H1 (cell line): ENCODE data around the gene DUSP2. TPM values are rescaled to one million over a fixed set of nuclear protein-coding genes. Genes with fewer than 3 reads are reported as not detected.
A peak's percentile ranks its signal among the peaks of the same experiment; 100 is the strongest.

Experiments used
- CTCF ChIA-PET: fragments of 300-600 bp; sonication (Branson Sonifier 250); formaldehyde crosslinking; loops from one replicate; lab custom pipeline; 2021; ENCODE audit not compliant: partially characterized antibody; lab: Charles Lee
- POLR2A ChIA-PET: fragments of 300-600 bp; sonication (Branson Sonifier 250); formaldehyde crosslinking; loops from one replicate; lab custom pipeline; 2021; ENCODE audit warnings: inconsistent platforms; ENCODE audit not compliant: partially characterized antibody; lab: Charles Lee
- DNase-seq, 2 experiments: peaks; one replicate each; pipeline versions ENCODE4 v3.0.0 to v3.0.0-alpha.2; 2010 to 2022; ENCODE audit warnings: low spot score in 2 of 2, low read depth in 1 of 2, mixed read lengths in 1 of 2
- FAIRE-seq: peaks from 2 replicates; lab custom pipeline; 2011; peaks lifted over from hg19 to GRCh38; lab: Jason Lieb, UNC
- H2AFZ ChIP-seq: 2 replicates; pipeline ENCODE4 v1.8.1; 2012; ENCODE audit warnings: low read length, inconsistent platforms
- H2AK5ac ChIP-seq: 2 replicates; pipeline ENCODE4 v1.6.1; 2013; ENCODE audit warnings: low read depth, low read length
- H2BK120ac ChIP-seq: replicated peaks from 2 replicates; pipeline ENCODE3; 2013; ENCODE audit warnings: low read depth, low read length, inconsistent platforms
- H2BK12ac ChIP-seq: 2 replicates; pipeline ENCODE4 v1.6.1; 2013; ENCODE audit warnings: low read depth, low read length
- H2BK15ac ChIP-seq: 2 replicates; pipeline ENCODE4 v1.6.1; 2013; ENCODE audit warnings: low read length
- H2BK20ac ChIP-seq: 2 replicates; pipeline ENCODE4 v1.6.1; 2013; ENCODE audit warnings: low read length
- H2BK5ac ChIP-seq: 2 replicates; pipeline ENCODE4 v1.6.1; 2013; ENCODE audit warnings: low read depth, low read length
- H3K14ac ChIP-seq: 2 replicates; pipeline ENCODE4 v1.6.1; 2013; ENCODE audit warnings: inconsistent platforms; ENCODE audit not compliant: insufficient read length
- H3K18ac ChIP-seq: 2 replicates; pipeline ENCODE4 v1.6.1; 2013; ENCODE audit warnings: low read length; ENCODE audit errors: extremely low read depth
- H3K23ac ChIP-seq: 2 replicates; pipeline ENCODE4 v1.6.1; 2013; ENCODE audit warnings: inconsistent platforms; ENCODE audit not compliant: insufficient read length
- H3K23me2 ChIP-seq: 2 replicates; pipeline ENCODE4 v1.6.1; 2013; ENCODE audit warnings: low read depth, low read length
- H3K27ac ChIP-seq: 2 replicates; pipeline ENCODE4 v1.6.1; 2011; ENCODE audit warnings: low read depth, low read length, inconsistent platforms
- H3K27me3 ChIP-seq, 4 experiments: replicated peaks in 1 of 4; 1 replicate in 1 of 4; 2 replicates in 3 of 4; pipeline versions ENCODE4 v1.6.1 to v1.8.1; 2011 to 2013; ENCODE audit warnings: low read length in 3 of 4, mild to moderate bottlenecking in 3 of 4, inconsistent platforms in 2 of 4, mixed read lengths in 2 of 4, moderate library complexity in 1 of 4; ENCODE audit not compliant: control insufficient read depth in 3 of 4, insufficient read depth in 3 of 4; ENCODE audit errors: extremely low read depth in 1 of 4
- H3K36me3 ChIP-seq, 4 experiments: 2 replicates each; pipeline versions ENCODE4 v1.6.1 to v1.8.1; 2011 to 2013; ENCODE audit warnings: mild to moderate bottlenecking in 4 of 4, low read length in 3 of 4, moderate library complexity in 2 of 4, control low read depth in 1 of 4, inconsistent platforms in 1 of 4; ENCODE audit not compliant: insufficient read depth in 4 of 4, control insufficient read depth in 2 of 4
- H3K4ac ChIP-seq: replicated peaks from 2 replicates; pipeline ENCODE3; 2013; ENCODE audit warnings: low read length, low read depth, mixed read lengths, inconsistent platforms; ENCODE audit not compliant: insufficient read length
- H3K4me1 ChIP-seq, 4 experiments: replicated peaks in 1 of 4; 1 replicate in 1 of 4; 2 replicates in 3 of 4; pipeline versions ENCODE4 v1.6.1 to v1.8.1; 2011 to 2013; ENCODE audit warnings: low read length in 3 of 4, inconsistent platforms in 2 of 4, mixed read lengths in 1 of 4; ENCODE audit not compliant: insufficient read depth in 4 of 4, control insufficient read depth in 3 of 4
- H3K4me2 ChIP-seq, 2 experiments: 2 replicates each; pipeline versions ENCODE4 v1.6.1 to v1.8.1; 2011 to 2013; ENCODE audit warnings: low read depth in 2 of 2, low read length in 2 of 2, control low read depth in 1 of 2, inconsistent platforms in 1 of 2, mild to moderate bottlenecking in 1 of 2; ENCODE audit not compliant: insufficient read depth in 1 of 2
- H3K4me3 ChIP-seq, 4 experiments: fragments of 200-600, 300-600 bp in 1 of 4; sonication (generic), shearing (Covaris generic), sonication (Bioruptor Twin) in 1 of 4; 2 replicates each; pipeline versions ENCODE4 v1.5.1 to v1.8.1; 2011 to 2016; ENCODE audit warnings: low read length in 4 of 4, low read depth in 3 of 4, control low read depth in 2 of 4, inconsistent platforms in 2 of 4, mild to moderate bottlenecking in 2 of 4, mixed read lengths in 1 of 4, moderate library complexity in 1 of 4; ENCODE audit not compliant: insufficient read depth in 2 of 4; ENCODE audit errors: extremely low read depth in 1 of 4
- H3K56ac ChIP-seq: replicated peaks from 2 replicates; pipeline ENCODE3; 2013; ENCODE audit warnings: low read depth, mild to moderate bottlenecking, mixed read lengths, low read length, inconsistent platforms; ENCODE audit not compliant: insufficient read length
- H3K79me1 ChIP-seq: 2 replicates; pipeline ENCODE4 v1.6.1; 2013; ENCODE audit warnings: low read depth, low read length, control low read depth
- H3K79me2 ChIP-seq, 2 experiments: 2 replicates each; pipeline versions ENCODE4 v1.6.1 to v1.8.1; 2012 to 2013; ENCODE audit warnings: low read length in 2 of 2, mild to moderate bottlenecking in 2 of 2, inconsistent platforms in 1 of 2; ENCODE audit not compliant: insufficient read depth in 2 of 2, control insufficient read depth in 1 of 2
- H3K9ac ChIP-seq, 4 experiments: replicated peaks in 1 of 4; 1 replicate in 1 of 4; 2 replicates in 3 of 4; pipeline versions ENCODE4 v1.6.1 to v1.8.1; 2011 to 2013; ENCODE audit warnings: low read depth in 3 of 4, low read length in 3 of 4, control low read depth in 2 of 4, mild to moderate bottlenecking in 2 of 4, moderate library complexity in 2 of 4, inconsistent platforms in 1 of 4; ENCODE audit errors: extremely low read depth in 1 of 4
- H3K9me3 ChIP-seq, 2 experiments: 2 replicates each; pipeline versions ENCODE4 v1.6.1 to v1.8.1; 2012 to 2013; ENCODE audit warnings: mild to moderate bottlenecking in 2 of 2, moderate library complexity in 2 of 2, control low read depth in 1 of 2, inconsistent platforms in 1 of 2, low read depth in 1 of 2, low read length in 1 of 2, mixed read lengths in 1 of 2; ENCODE audit not compliant: insufficient read depth in 2 of 2
- H4K20me1 ChIP-seq, 2 experiments: replicated peaks in 1 of 2; 2 replicates each; pipeline versions ENCODE3 to v1.8.1; 2011 to 2013; ENCODE audit warnings: inconsistent platforms in 2 of 2, low read length in 2 of 2, mild to moderate bottlenecking in 1 of 2; ENCODE audit not compliant: insufficient read depth in 2 of 2, control insufficient read depth in 1 of 2
- H4K5ac ChIP-seq: 2 replicates; pipeline ENCODE4 v1.6.1; 2013; ENCODE audit warnings: low read length, low read depth, mixed read lengths, inconsistent platforms; ENCODE audit not compliant: insufficient read length
- H4K8ac ChIP-seq: 2 replicates; pipeline ENCODE4 v1.8.0; 2013; ENCODE audit warnings: mild to moderate bottlenecking, moderate library complexity, low read length, inconsistent platforms; ENCODE audit not compliant: insufficient read depth; ENCODE audit errors: extremely low read depth
- H4K91ac ChIP-seq: replicated peaks from 2 replicates; pipeline ENCODE3; 2013; ENCODE audit warnings: low read length, mixed read lengths, inconsistent platforms; ENCODE audit not compliant: insufficient read length
- BCL11A ChIP-seq, 2 experiments: IDR thresholded peaks; one replicate each; pipeline ENCODE4 v1.6.1; 2011; ENCODE audit warnings: low read depth in 2 of 2, low read length in 2 of 2, mild to moderate bottlenecking in 2 of 2
- CBX8 ChIP-seq: fragments of 300-800, 300-1000 bp; sonication (generic); IDR thresholded peaks from 2 replicates; pipeline ENCODE4 v1.7.1; 2016; ENCODE audit warnings: low read depth, low read length, borderline replicate concordance
- CEBPB ChIP-seq: IDR thresholded peaks from 2 replicates; pipeline ENCODE4 v1.6.1; 2012; ENCODE audit warnings: low read depth, low read length
- FOSL1 ChIP-seq: IDR thresholded peaks from 2 replicates; pipeline ENCODE4 v1.6.1; 2011; ENCODE audit warnings: mild to moderate bottlenecking, low read depth, low read length, moderate library complexity; ENCODE audit not compliant: insufficient read depth
- GABPA ChIP-seq: IDR thresholded peaks from 2 replicates; pipeline ENCODE4 v1.6.1; 2011; ENCODE audit warnings: mild to moderate bottlenecking, low read length, moderate library complexity, borderline replicate concordance; ENCODE audit not compliant: insufficient read depth
- TCF12 ChIP-seq: IDR thresholded peaks from 2 replicates; pipeline ENCODE4 v1.6.1; 2011; ENCODE audit warnings: low read depth, mild to moderate bottlenecking, low read length
- TEAD4 ChIP-seq: IDR thresholded peaks from 2 replicates; pipeline ENCODE4 v1.6.1; 2012; ENCODE audit warnings: low read depth, low read length, inconsistent platforms, mixed read lengths
- WGBS, 2 experiments: shearing (Covaris generic) in 1 of 2; methylation state at CpG; one replicate each; pipeline versions ENCODE4 v1.1.6 to v1.1.7; 2013 to 2015; ENCODE audit warnings: low lambda C conversion rate in 2 of 2, mixed read lengths in 2 of 2, inconsistent platforms in 1 of 2, low coverage in 1 of 2, missing lambda C conversion rate in 1 of 2; ENCODE audit not compliant: insufficient replicate concordance in 2 of 2, insufficient coverage in 1 of 2, insufficient read length in 1 of 2; ENCODE audit errors: extremely low coverage in 1 of 2, missing lambda C conversion rate in 1 of 2; 5-methylcytosine and 5-hydroxymethylcytosine counted together
- polyA plus RNA-seq, 7 experiments: library from polyadenylated mRNA; depleted of rRNA in 3 of 7; stranded (reverse) in 5 of 7; unstranded in 2 of 7; fragments of >200 nt in 5 of 7; fragments of 200-250 nt in 2 of 7; gene quantifications; 1 replicate in 5 of 7; 2 replicates in 1 of 7; 4 replicates in 1 of 7; pipeline versions ENCODE4 v1.2.1 to v1.2.3, GENCODE V29; 2011 to 2013; ENCODE audit warnings: missing spikeins in 2 of 7, mixed read lengths in 2 of 7
- total RNA-seq: library from RNA; stranded (reverse); fragmentation: NEBNext Ultra II Directional; extraction: Animal tissue kit (Norgen Biotek cat#: 25700); gene quantifications from 2 replicates; pipeline ENCODE4 v1.2.1, GENCODE V29; 2021

Gene DUSP2
- total and polyA plus RNA-seq, 2 of the 8 experiments (the other 6 are each of a cell fraction or from before 2014, with no cell fraction given): 10.1 to 10.4 TPM

DNA sequence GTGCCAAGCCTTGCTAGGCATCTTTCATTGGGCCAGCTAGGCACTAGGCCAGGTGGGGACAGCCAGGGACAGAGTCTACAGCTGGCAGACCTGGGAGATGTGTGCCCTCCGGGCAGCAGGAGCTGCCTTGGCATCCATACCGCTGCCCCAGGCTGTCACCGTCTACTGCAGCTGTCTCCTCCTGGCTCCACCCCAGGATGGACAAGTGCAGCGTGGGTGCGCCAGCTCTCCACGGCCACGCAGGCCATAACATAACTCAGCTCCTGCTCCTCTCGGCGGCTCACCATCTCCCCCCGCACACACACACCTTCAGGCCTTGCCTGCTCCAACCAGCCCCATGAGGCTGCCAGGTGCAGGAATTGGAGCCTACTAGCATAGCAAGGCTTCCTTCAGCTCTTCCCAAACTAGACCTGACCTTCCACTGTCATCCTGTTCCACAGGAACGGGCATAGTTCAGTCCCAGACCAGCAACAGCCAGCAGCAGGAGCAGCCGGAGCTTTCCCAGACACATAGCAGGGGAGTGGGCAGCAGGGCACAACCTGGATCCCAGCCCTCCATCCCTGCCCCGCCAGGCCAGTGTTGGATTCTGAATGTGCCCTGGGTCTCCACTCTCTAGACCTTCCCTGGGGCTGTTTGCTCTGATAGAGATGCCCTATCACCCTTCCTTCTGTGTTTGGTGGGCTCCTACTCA, 26.4 kb downstream of the DUSP2 start:
- POLR2A ChIA-PET: interaction anchor here (0.8 kb wide), 1 partner anchor 32 kb away, joined by 3 read pairs; no protein-coding TSS in a partner anchor
- H3K23ac ChIP-seq: no peak overlapping the region
- H3K23me2 ChIP-seq: peaks cover 11% of the 10 kb centered on the region; the same call in 1 of the 2 replicates
- no peaks in the 10 kb centered on the region for H3K36me3 ChIP-seq
- no peak overlapping the region for H3K4me3 ChIP-seq
- no peak for FAIRE-seq
- H3K18ac ChIP-seq: no peak overlapping the region
- H4K91ac ChIP-seq: no peak overlapping the region
- peak overlapping the region; percentile 92; the same call in 1 of the 2 replicates for H2BK15ac ChIP-seq
- no peak overlapping the region for H2AFZ ChIP-seq
- no peak overlapping the region for H3K4ac ChIP-seq
- H2AK5ac ChIP-seq: no peak overlapping the region
- H3K4me1 ChIP-seq: peaks cover 0 to 19% (median 13%) of the 10 kb centered on the region in 4 experiments; a peak in 6 of 7 replicates
- TF ChIP-seq FOSL1 (no peak), CBX8 (no peak), TCF12 (no peak), BCL11A (IDR thresholded peaks at IDR 0.05; ENCODE audit: low read depth in 2 of 2, low read length in 2 of 2) (no peak), TEAD4 (no peak), CEBPB (no peak), GABPA (no peak)
- TF ChIP-seq, all 59 proteins: peak for 0
- Histone ChIP-seq H4K8ac (no peak overlapping the region), H2BK12ac (no peak overlapping the region), H3K56ac (no peak overlapping the region), H3K27ac (no peak overlapping the region), H2BK120ac (no peak overlapping the region), H3K79me2 (no peaks in the 10 kb centered on the region), H4K5ac (no peak overlapping the region), H3K9me3 (peaks cover 0 to 5% of the 10 kb centered on the region in 2 experiments; a peak in 1 of 4 replicates), H3K4me2 (no peak overlapping the region), H4K20me1 (no peaks in the 10 kb centered on the region), H3K9ac (no peak overlapping the region), H3K14ac (no peak overlapping the region), H2BK5ac (no peak overlapping the region), H3K79me1 (no peaks in the 10 kb centered on the region), H3K27me3 (peaks cover 0 to 32% (median 25%) of the 10 kb centered on the region in 4 experiments; a peak in 5 of 7 replicates), H2BK20ac (no peak overlapping the region)
- DNase-seq: no peak
- CTCF ChIA-PET: interaction anchor here (0.7 to 6.6 kb wide), 17 partner anchors 11 to 126 kb away, joined by 3 to 61 read pairs (median 5); partner anchors contain the start of gene ASTL
- 95% methylated on average over 8 of the region's 13 CpGs; no CpG with 5 or more reads in 1 of the 2 experiments for WGBS, 2 experiments
